HG03196 (cell line): ENCODE data around the gene WHRN.

ENCODE experiments used
- ATAC-seq: cut with Tn5 transposase; IDR thresholded peaks from one replicate; pipeline ENCODE4 v1.9.1; 2021; ENCODE audit not compliant: unreplicated experiment

Gene WHRN

GRCh38 chr9:114369216-114370130, 135.8 kb downstream of the WHRN start:
- ATAC-seq: no peak

- no peak for ATAC-seq
Measured at GRCh38 chr9:114367772-114368569, 137.3 kb downstream of the WHRN start.

DNA sequence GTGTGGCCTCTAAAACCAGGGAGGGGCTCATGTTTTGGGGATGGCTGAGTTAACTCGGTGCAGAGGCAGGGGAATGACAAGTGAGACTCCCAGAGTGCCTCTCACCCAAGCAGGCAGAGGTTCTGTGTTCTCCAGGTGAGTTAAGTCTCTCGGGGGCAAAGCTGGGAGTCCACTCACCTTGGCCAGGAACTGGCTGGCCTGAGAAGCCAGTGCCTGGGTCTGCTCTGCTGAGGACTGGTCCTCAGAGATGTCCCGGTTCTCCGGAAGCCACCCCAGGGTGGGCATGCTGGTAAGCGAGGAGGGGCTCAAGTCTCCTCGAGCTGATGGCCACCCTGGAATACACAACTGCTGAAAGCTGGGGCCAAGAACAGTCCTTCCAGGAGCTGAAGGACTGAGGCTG, 137.9 kb downstream of the WHRN start:
- ATAC-seq: no peak

- peak; percentile 45 for ATAC-seq
Measured at GRCh38 chr9:114366334-114367128, 138.7 kb downstream of the WHRN start.

GRCh38 chr9:114365194-114365593, 140.1 kb downstream of the WHRN start:
- no peak for ATAC-seq

GRCh38 chr9:114364134-114365041, 140.9 kb downstream of the WHRN start:
- ATAC-seq: no peak

DNA sequence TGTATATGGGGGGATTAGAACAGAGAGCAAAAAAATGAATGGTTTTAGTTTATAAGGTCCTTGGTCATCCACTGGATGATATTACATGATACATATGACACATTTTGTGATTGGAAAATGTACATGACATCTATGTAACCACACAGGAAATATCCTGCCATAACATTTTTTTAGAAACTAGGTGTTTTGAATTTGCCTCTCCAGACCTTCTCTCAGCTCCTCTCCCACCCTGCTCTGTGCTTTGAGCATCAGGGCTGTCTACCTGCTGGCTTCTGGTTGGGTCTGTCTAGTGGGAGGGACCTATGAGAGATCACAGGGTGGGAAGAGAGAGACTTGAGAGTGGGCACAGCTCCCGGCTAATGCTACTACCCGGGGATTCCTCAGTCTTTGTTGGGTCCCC, 141.8 kb downstream of the WHRN start:
- ATAC-seq: no peak

- ATAC-seq: no peak
Measured at GRCh38 chr9:114362394-114362793, 142.9 kb downstream of the WHRN start.

DNA sequence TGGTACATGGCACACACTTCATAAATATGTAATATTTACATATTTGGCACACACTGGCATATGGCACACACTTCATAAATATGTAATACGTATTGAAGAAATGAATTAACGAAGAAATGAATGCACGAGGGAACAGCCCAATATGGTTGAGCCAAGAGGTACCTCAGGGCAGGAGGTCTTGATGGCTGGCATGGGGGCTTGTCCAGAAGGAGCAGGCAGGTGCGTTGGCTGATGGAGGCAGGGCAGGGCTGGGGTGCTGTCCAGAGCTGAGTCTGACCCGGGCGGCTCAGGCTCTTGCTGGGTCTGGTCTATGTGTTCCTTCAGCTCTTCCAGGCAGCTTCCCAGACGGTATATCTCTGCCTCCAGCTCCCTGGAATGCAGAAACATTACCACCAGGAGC, 143.7 kb downstream of the WHRN start:
- no peak for ATAC-seq

DNA sequence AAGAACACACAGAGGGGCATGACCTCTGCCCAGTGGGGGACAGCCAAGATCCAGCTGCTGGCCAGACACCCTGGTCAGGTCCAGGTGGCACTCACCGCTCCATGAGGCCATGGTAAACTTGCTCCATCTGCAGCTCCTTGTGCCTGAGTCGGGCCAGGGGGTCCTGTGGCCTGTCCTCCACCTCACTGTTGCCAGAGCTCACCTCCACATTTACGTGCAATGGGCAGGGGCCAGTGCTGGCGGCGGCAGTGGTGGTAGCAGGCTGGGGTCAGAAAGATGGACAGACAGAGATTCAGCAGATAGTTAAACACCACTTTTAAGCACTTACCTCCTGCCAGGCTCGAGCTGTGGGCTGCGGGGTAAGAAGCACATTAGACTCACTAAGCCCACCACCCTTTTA, 145.5 kb downstream of the WHRN start:
- no peak for ATAC-seq

DNA sequence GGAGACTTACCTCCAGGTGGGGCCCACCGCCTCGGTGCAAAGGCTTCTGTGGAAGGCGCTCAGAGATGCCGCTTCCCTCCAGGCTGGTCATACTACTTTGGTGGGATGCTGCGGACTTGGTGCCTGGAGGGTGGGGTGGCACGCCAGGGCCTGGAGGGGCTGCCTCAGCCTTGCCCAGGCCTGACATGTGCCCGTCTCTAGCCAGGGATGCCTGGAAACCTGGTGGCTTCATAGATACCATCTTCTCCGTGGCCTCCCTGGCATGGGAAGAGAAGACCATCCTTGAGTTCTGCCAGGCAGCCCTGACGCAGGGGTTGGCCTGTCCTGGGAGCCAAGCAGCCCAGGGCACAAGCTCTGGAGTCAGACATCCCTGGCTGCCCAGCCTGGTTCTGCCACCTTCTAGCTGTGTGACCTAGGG, 147.4 kb downstream of the WHRN start:
- no peak for ATAC-seq

GRCh38 chr9:114357360-114357759, 147.9 kb downstream of the WHRN start:
- no peak for ATAC-seq

DNA sequence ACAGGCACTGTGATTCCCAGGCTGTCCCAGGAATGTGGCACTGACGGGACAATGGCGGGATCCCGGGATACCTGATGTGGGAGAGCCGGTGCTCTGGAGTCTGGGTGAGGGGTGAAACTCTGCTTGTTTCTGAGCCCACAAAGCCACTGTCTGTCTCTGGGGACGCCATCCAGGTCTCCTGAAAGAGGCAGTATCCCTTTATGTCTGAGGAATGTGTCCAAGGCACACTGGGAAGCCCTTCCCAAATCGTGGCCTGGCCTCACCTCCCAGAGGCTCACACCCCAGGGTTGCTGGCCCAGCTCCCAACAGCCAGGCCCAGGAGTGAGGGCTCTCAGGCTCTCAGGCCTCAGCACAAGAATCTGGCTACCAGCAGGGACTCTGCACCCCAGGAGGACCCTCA, 148.5 kb downstream of the WHRN start:
- ATAC-seq: no peak

DNA sequence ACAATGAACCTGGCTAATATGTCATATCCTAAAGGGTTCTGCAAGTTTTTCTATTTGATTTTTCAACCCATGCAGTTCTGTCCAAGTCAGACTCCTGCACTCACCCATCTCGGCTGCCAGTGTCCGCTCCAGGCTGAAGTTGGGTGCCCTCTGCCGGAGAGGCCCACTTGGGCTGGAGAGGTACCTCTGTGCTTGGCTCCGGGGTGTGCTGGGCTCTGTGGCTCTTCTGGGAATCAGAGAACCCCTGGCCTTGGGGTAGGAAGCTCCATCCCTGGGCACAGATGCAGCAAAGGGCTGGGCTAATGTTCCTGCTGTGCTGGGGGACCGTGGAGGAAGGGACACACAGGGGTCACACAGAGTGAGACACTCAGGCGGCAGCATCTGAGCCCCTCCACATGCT, 149.5 kb downstream of the WHRN start:
- no peak for ATAC-seq
